GM12874 (cell line): ENCODE results near the gene TICRR.

Experiments
- TF ChIP-seq, protein P1 (sequence below): IDR thresholded peaks from 2 replicates; pipeline ENCODE4 v1.5.1; 2011; ENCODE audit warnings: low read depth, mild to moderate bottlenecking, control low read depth, low read length, moderate library complexity; ENCODE audit not compliant: insufficient read depth

TICRR gene

DNA sequence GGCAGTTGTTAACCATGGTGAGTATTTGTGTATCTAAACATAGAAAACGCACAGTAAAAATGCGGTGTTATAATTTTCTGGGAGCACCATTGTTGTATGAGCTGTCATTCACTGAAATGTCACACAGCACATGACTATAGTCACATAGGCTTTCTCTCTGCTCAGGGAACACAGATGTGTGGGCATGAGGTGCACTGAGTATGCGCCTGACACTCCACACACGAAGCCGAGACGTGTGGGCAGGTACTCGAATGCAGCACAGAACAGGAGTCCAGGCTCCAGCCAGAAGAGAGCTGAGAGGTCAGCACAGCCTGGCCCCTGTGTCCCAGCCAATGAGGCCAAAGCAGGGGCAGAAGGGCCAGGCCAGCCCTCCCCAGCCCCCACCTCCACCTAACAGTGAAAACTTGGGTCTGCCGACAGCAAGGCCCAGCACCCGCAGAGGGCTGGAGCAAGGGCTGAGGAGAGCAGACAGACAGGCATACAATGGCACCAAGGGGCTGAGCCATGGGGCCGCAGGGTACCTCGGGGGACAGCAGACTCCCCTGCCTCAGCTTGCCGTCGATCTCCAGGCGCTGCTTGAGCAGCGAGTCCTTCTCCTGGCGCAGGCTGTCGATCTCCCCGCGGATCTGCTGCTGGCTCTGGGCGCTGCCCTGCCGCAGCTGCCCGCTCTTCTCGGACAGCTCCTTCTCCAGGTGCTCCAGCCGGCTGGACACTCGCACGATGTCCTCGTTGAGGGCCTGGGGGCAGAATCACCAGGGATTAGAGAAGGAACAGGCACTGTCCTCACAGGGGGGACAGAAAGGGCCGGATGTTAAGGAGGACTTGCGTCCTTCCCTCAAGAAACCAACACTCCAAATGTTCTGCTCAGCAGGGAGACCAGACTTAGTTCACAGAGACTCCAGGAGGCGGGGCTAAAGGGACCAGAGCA lies 56.0 kb downstream of the TICRR start:
- TF ChIP-seq, protein P1, sequence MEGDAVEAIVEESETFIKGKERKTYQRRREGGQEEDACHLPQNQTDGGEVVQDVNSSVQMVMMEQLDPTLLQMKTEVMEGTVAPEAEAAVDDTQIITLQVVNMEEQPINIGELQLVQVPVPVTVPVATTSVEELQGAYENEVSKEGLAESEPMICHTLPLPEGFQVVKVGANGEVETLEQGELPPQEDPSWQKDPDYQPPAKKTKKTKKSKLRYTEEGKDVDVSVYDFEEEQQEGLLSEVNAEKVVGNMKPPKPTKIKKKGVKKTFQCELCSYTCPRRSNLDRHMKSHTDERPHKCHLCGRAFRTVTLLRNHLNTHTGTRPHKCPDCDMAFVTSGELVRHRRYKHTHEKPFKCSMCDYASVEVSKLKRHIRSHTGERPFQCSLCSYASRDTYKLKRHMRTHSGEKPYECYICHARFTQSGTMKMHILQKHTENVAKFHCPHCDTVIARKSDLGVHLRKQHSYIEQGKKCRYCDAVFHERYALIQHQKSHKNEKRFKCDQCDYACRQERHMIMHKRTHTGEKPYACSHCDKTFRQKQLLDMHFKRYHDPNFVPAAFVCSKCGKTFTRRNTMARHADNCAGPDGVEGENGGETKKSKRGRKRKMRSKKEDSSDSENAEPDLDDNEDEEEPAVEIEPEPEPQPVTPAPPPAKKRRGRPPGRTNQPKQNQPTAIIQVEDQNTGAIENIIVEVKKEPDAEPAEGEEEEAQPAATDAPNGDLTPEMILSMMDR, result no peak

DNA sequence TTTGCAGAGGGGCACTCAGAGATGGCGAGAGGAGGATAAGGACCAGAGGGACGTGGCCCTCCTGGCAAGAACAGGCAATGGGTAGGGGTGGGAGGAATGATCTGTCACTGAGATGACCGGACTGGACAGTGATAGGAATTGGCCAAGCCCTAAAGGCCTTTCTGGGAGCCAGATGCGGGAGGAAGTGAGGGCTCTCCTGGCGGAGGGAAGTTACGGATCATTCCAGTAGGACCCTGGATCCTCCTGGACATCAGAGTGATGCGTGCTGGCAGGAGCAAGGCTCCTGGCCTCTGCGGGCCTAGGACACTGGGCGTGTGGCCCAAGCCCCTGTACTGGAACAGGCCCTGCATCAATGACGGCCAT lies 56.6 kb downstream of the TICRR start:
- TF ChIP-seq, protein P1, result no peak

DNA sequence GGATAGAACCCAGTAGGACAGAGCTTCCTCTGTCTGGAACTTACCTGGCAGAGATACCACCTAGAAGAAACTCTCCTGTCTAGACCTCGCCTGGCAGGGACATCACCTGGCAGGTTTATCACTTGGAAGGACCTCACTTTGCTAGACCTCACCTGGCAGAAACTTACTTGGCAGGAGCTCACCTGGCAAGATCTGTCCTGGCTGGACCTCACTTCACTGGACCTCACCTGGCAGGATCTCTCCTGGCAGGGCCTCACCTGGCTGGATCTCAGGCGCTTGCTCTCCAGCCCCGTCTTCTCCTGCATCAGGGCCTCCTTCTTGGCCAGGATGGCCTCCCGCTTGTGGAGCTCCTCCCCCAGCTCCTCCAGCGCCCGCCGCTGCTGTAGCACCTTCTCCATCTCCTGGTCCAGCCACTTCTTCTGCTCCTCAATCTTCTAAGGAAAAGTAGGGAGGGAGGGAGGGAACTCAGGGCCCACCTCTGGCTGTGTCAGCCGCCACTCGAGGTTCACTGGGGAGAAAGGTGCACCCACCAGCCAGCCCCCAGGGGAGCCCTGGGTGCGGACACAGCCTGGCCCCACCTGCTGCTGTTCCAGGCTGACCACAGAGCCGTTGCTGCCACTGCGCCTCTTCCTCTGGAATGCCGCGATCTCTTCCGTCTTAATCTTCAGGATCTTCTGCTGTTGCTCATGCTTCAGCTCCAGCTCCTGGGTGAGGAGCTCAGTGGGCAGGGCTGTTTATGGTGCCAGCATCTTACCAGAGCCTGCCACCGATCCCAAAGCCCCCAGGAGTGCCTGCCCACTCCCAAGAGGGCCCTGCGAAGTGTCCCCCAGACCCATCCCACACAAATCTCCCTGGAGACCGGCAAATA lies 57.5 kb downstream of the TICRR start:
- TF ChIP-seq, protein P1, result no peak

DNA sequence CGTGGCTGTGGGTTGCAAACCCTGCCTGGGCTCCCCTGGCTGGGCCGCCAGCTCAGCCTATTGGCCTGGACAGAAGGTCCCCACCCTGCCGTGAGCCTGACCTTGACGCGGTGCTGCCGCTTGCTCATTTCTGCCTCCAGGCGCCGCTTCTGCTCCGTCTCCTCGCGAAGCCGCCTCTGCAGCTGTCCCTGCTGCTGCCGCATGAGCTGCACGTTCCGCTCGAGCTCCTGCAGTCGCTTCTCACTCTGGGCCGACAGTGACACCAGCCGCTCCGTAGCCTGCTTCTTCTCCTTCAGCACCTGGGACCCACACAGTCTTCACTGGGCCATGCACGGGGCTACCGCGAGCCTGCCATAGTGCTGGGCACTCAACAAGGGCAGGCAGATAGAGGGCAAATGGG lies 58.3 kb downstream of the TICRR start:
- TF ChIP-seq, protein P1, result no peak

DNA sequence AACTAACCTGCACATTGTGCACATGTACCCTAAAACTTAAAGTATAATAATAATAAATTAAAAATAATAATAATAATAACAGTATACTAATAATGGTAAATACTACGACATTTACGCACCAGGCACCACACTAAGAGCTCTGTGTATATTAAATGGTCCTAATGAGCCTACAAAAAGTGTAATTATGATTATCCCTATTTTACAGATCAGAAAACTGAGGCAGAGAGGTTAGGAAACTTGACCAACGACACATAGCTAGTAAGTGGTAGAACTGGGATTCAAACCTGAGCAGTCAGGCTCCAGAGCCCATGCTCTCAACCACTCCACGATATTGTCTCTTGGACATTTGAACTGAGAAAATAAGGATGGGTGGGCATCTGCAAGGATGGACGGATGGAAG lies 65.0 kb downstream of the TICRR start:
- TF ChIP-seq, protein P1, result no peak

DNA sequence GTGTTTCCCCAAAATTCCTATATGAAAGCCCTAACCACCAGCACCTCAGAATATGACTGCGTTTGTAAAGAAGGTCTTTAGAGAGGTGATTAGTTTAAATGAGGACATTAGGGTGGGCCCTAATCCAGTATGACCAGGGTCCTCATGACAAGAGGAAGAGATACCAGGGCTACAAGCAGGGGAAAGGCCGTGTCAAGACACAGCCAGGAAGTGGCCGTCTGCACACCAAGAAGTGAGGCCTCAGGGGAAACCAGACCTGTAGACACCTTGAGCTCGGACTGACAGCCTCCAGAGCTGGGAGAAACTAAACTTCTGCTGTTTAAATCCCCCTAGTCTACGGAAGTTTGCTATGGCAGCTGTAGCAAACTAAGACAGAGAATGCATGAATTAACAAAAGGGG lies 65.8 kb downstream of the TICRR start:
- TF ChIP-seq, protein P1, result no peak

DNA sequence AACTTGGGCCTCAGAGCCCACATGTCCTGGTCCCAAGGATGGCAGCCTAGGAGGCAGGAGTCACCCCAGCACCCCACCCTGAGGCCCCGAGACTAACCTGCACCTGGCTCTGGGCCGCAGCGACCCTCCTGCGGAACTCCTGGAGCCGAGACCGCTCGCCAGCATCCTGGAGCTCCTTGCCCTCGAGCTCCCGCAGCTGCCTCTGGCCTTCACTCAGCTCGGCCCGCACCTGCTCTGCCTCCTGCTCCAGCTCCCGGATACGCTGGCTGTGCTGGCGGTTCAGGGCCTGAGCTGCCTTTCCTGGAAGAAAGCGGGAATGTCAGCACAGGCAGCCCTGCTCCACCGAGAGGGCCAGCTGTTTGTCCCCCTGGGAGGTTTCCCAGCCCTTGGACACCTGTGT lies 66.8 kb downstream of the TICRR start:
- TF ChIP-seq, protein P1, result no peak
